Thoracic aorta (tissue), 2 donors: ENCODE measurements around the gene ABLIM1. TPM values are rescaled to one million over a fixed set of nuclear protein-coding genes. Genes with fewer than 3 reads are reported as not detected.
A peak's percentile ranks its signal among the peaks of the same experiment; 100 is the strongest.

ENCODE experiments used
- ATAC-seq: fragments of 150-250 bp; one replicate; pipeline ENCODE4 v1.8.0; 2017; ENCODE audit warnings: low read depth; ENCODE audit not compliant: insufficient number of reproducible peaks, low FRiP score
- DNase-seq: peaks from one replicate; pipeline ENCODE4 v3.0.0-alpha.2; 2020; ENCODE audit warnings: low spot score
- H3K27ac ChIP-seq, 2 donors: fragments of 200-600 bp; sonication (generic); 1 replicate in 1 of 2; 2 replicates in 1 of 2; pipeline ENCODE4 v1.5.1; 2016; ENCODE audit warnings: mild to moderate bottlenecking in 2 of 2, moderate library complexity in 2 of 2
- H3K27me3 ChIP-seq: fragments of 200-600 bp; sonication (generic); replicated peaks from 2 replicates; pipeline ENCODE4 v1.6.0; 2016; ENCODE audit warnings: mild to moderate bottlenecking; ENCODE audit not compliant: insufficient read depth
- H3K36me3 ChIP-seq: fragments of 200-600 bp; sonication (generic); one replicate; pipeline ENCODE4 v1.5.1; 2016
- H3K4me1 ChIP-seq, 2 donors: fragments of 200-600 bp; sonication (generic); 1 replicate in 1 of 2; 2 replicates in 1 of 2; pipeline versions ENCODE4 v1.5.1 to v1.6.0; 2016; ENCODE audit warnings: low read depth in 2 of 2, mild to moderate bottlenecking in 1 of 2; ENCODE audit not compliant: control insufficient read depth in 1 of 2
- H3K4me3 ChIP-seq: fragments of 200-600 bp; sonication (generic); 2 replicates; pipeline ENCODE4 v1.5.1; 2016; ENCODE audit warnings: mild to moderate bottlenecking
- H3K9me3 ChIP-seq: fragments of 200-600 bp; sonication (generic); 2 replicates; pipeline ENCODE4 v1.5.1; 2016
- total RNA-seq, 2 donors: library from RNA; depleted of rRNA; stranded (reverse); fragments of >200 nt; gene quantifications; one replicate each; pipeline versions ENCODE4 v1.1.0 to v1.2.3, GENCODE V29; 2016
- TF ChIP-seq, protein P1 (sequence below): fragments of 200-600 bp; sonication (generic); IDR thresholded peaks from one replicate; pipeline ENCODE4 v1.5.1; 2019; ENCODE audit warnings: antibody characterized with exemption

The ABLIM1 gene
- total RNA-seq, 2 donors from 2014 or later, result 47.5 to 111 TPM

DNA sequence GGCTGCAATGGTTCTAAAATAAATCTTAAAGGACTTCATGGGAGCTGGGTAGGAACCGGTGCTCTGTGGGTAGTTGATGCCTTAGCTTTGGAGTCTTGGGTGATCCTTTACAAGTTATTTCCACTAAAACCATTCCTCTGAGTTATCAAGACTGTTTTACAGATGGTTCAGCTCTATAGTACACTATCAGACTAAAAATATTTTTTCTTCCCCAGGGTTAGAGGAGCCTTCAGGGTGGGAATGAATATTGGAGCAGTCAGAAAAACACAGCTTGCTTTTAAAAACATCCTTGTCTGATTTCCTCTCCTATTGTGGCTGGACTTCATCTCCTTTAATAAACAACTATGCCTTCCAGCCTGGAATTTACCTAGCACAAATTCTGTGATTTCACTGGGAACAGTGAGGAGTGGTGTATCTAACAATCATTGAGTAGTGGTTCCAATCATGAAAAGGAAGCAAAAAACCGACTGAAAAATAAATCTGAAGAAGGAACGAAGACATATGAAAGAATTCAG is 151.1 kb downstream of the ABLIM1 start:
- Histone ChIP-seq H3K36me3 (no peaks in the 10 kb centered on the region), H3K9me3 (no peaks in the 10 kb centered on the region), H3K27me3 (no peaks in the 10 kb centered on the region), H3K4me1 (peaks cover 7 to 34% of the 10 kb centered on the region in 2 donors), H3K27ac (peak overlapping the region in 1 of 2 donors; percentile 25), H3K4me3 (no peak overlapping the region)
- no peak for DNase-seq
- ATAC-seq, result no peak
- TF ChIP-seq, protein P1, sequence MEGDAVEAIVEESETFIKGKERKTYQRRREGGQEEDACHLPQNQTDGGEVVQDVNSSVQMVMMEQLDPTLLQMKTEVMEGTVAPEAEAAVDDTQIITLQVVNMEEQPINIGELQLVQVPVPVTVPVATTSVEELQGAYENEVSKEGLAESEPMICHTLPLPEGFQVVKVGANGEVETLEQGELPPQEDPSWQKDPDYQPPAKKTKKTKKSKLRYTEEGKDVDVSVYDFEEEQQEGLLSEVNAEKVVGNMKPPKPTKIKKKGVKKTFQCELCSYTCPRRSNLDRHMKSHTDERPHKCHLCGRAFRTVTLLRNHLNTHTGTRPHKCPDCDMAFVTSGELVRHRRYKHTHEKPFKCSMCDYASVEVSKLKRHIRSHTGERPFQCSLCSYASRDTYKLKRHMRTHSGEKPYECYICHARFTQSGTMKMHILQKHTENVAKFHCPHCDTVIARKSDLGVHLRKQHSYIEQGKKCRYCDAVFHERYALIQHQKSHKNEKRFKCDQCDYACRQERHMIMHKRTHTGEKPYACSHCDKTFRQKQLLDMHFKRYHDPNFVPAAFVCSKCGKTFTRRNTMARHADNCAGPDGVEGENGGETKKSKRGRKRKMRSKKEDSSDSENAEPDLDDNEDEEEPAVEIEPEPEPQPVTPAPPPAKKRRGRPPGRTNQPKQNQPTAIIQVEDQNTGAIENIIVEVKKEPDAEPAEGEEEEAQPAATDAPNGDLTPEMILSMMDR, result no peak

DNA sequence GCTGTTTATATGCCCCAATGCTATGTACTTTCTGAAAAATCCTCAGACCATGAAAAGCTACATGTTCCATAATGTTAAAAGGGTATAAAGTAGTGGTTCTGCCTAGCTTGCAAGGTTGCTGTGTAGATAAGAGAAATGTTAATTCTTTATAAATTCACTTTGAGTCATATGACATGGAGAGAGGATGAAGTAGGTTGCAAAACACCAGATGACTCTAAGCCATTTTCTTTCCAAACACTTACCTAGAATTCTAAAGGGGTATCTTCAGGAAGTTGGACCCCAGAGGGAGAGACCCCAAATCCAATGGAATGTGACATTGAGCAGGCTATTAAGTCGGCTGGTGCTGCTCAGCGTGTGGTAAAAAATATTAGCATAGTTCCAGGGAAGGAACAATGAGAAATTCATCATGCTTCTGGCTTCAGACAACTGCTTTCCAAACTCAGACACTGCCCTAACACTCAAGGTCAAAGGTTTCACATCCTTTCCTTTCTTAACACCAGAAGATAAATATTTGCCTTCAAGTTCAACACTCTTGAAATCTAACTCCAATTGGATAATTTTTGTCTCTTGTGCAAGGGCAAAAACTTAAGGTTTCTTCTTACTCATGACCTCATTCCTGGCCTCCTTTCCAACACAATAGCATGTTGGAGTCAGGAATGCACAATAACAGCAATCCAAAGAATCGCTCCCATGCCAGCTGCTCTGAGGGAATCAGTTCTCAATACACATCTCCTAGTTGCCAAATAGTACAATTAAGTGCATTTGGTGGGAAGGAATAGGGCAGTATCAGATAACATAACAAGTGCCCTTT is 153.1 kb downstream of the ABLIM1 start:
- Histone ChIP-seq H3K4me1 (peaks cover 7 to 34% of the 10 kb centered on the region in 2 donors), H3K4me3 (no peak overlapping the region), H3K27ac (peak overlapping the region in 1 of 2 donors; percentile 8), H3K9me3 (no peaks in the 10 kb centered on the region), H3K27me3 (no peaks in the 10 kb centered on the region), H3K36me3 (no peaks in the 10 kb centered on the region)
- peak; percentile 83 for ATAC-seq
- TF ChIP-seq, protein P1, result no peak
- DNase-seq, result peak; percentile 23

DNA sequence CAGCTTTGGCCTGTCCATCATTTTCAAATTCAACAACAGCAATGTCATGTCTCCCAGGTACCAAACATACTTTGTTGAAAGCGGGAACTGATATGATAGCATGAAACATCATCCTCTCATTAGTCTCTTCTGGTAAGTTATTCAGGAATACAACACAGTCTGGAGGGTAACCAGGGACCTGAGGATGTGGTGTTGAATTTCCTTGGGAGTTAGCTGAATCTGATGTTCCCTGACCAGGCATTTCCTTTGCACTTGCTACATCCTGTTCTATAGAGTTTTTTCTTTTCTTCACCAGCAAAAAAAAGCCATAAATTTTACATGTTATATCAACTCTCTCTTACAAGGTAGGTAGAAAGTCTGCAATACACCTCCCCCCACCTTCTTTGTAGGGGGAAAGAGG is 156.0 kb downstream of the ABLIM1 start:
- ATAC-seq (no peak), DNase-seq (no peak)
- TF ChIP-seq, protein P1, result no peak
- Histone ChIP-seq H3K27ac (no peak overlapping the region), H3K27me3 (no peaks in the 10 kb centered on the region), H3K4me1 (peaks cover under 1 to 25% of the 10 kb centered on the region in 2 donors), H3K4me3 (no peak overlapping the region), H3K36me3 (no peaks in the 10 kb centered on the region), H3K9me3 (no peaks in the 10 kb centered on the region)

DNA sequence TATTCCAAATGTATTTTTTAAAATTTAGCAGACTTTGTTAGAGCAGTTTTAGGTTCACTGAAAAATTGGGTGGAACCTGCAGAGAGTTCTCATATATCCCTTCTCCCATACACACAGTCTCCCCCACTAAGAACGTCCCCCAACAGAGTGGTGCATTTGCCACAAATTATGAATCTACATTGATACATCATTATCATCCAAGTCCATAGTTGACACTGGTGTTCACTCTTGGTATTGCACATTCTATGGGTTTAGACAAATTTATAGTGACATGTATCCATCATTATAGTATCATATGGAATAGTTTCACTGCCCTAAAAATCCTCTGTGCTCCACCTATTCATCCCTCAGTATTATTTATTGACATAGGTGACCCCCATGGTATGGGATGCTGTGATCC is 156.4 kb downstream of the ABLIM1 start:
- peaks cover 0 to 21% of the 10 kb centered on the region in 2 donors for H3K4me1 ChIP-seq
- ATAC-seq, result no peak
- DNase-seq, result no peak
- no peak overlapping the region for H3K27ac ChIP-seq
- H3K36me3 ChIP-seq, result no peaks in the 10 kb centered on the region
- H3K9me3 ChIP-seq, result no peaks in the 10 kb centered on the region
- TF ChIP-seq, protein P1, result no peak
- no peaks in the 10 kb centered on the region for H3K27me3 ChIP-seq
- H3K4me3 ChIP-seq, result no peak overlapping the region

DNA sequence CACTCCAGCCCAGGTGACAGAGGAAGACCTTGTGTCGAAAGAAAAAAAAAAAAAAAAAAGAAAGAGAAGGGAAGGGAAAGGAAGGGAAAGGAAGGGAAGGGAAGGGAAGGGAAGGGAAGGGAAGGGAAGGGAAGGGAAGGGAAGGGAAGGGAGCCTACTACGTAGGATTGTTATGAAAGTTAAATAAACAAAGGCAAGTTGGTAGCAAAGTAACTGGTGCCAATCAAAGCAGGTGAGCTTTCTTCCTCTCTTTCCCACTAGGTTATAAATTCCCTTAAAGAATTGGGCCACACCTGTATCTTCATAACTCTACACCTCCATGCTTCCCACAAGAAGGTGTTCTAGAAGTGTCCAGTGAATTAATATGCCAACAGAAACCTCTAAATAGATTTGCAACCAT is 157.4 kb downstream of the ABLIM1 start:
- no peaks in the 10 kb centered on the region for H3K27me3 ChIP-seq
- peaks cover 0 to 11% of the 10 kb centered on the region in 2 donors for H3K4me1 ChIP-seq
- no peak overlapping the region for H3K4me3 ChIP-seq
- H3K27ac ChIP-seq, result no peak overlapping the region
- DNase-seq (no peak), ATAC-seq (no peak)
- TF ChIP-seq, protein P1, result no peak
- H3K9me3 ChIP-seq, result no peaks in the 10 kb centered on the region
- H3K36me3 ChIP-seq, result no peaks in the 10 kb centered on the region
